Panc1 (cell line): ENCODE results near the gene IGSF5. TPM values are rescaled to one million over a fixed set of nuclear protein-coding genes. Genes with fewer than 3 reads are reported as not detected.

ENCODE experiments used
- ATAC-seq: fragments of 200-7000 bp; cut with Tn5 transposase; 2 replicates; pipeline ENCODE4 v1.9.1; 2020; ENCODE audit warnings: mild to moderate bottlenecking, moderate library complexity
- BruUV-seq: library from RNA; stranded (reverse); fragments of 400-500 nt; replicated peaks from 2 replicates; lab custom pipeline; 2021; lab: Mats Ljungman, UMichigan
- CTCF ChIA-PET: fragments of 300-600 bp; sonication (Branson Sonifier 250); formaldehyde crosslinking; loops from one replicate; lab custom pipeline; 2022; ENCODE audit warnings: antibody characterized with exemption; lab: Charles Lee
- POLR2A ChIA-PET: fragments of 300-600 bp; sonication (Branson Sonifier 250); formaldehyde crosslinking; loops from one replicate; lab custom pipeline; 2022; ENCODE audit warnings: antibody characterized with exemption; lab: Charles Lee
- DNase-seq: peaks from one replicate; pipeline ENCODE4 v3.0.0-alpha.2; 2010; ENCODE audit warnings: low read depth, low spot score
- H3K27ac ChIP-seq: 2 replicates; pipeline ENCODE4 v1.5.1; 2011; ENCODE audit warnings: mild to moderate bottlenecking, low read length, inconsistent platforms
- H3K27me3 ChIP-seq: fragments of 200-500 bp; sonication (Bioruptor generic); 2 replicates; pipeline ENCODE4 v1.6.0; 2014; ENCODE audit warnings: low read length, inconsistent platforms; ENCODE audit not compliant: control insufficient read depth, insufficient read depth
- H3K36me3 ChIP-seq: fragments of 200-500 bp; sonication (Bioruptor generic); 2 replicates; pipeline ENCODE4 v1.5.1; 2014; ENCODE audit warnings: inconsistent platforms, mild to moderate bottlenecking, low read length, moderate library complexity; ENCODE audit not compliant: control insufficient read depth, insufficient read depth
- H3K4me1 ChIP-seq: 2 replicates; pipeline ENCODE4 v1.5.1; 2011; ENCODE audit warnings: inconsistent platforms, mild to moderate bottlenecking, low read length, moderate library complexity; ENCODE audit not compliant: control insufficient read depth, insufficient read depth
- H3K4me3 ChIP-seq, 2 experiments: 2 replicates each; pipeline ENCODE4 v1.5.1; 2011 to 2012; ENCODE audit warnings: low read depth in 2 of 2, low read length in 2 of 2, mild to moderate bottlenecking in 2 of 2, inconsistent platforms in 1 of 2, moderate library complexity in 1 of 2
- H3K9me3 ChIP-seq: fragments of 200-500 bp; sonication (Bioruptor generic); 2 replicates; pipeline ENCODE4 v1.5.1; 2014; ENCODE audit warnings: low read depth, mild to moderate bottlenecking, inconsistent platforms, low read length, moderate library complexity; ENCODE audit not compliant: control insufficient read depth, insufficient read depth
- CTCF ChIP-seq: fragments of 450-650 bp; IDR thresholded peaks from 2 replicates; pipeline ENCODE4 v1.5.1; 2017; ENCODE audit warnings: mild to moderate bottlenecking
- POLR2AphosphoS5 ChIP-seq: IDR thresholded peaks from 2 replicates; pipeline ENCODE4 v1.6.1; 2012; ENCODE audit warnings: mild to moderate bottlenecking, low read depth, low read length, moderate library complexity
- REST ChIP-seq, 2 experiments: IDR thresholded peaks; 2 replicates each; pipeline ENCODE4 v1.6.1; 2011 to 2012; ENCODE audit warnings: low read depth in 2 of 2, control low read depth in 1 of 2, low read length in 1 of 2, mild to moderate bottlenecking in 1 of 2, moderate library complexity in 1 of 2; ENCODE audit not compliant: insufficient read depth in 1 of 2
- SIN3A ChIP-seq: IDR thresholded peaks from 2 replicates; pipeline ENCODE4 v1.6.1; 2012; ENCODE audit warnings: low read depth, mild to moderate bottlenecking, low read length, moderate library complexity, borderline replicate concordance; ENCODE audit not compliant: insufficient read depth
- TCF7L2 ChIP-seq: IDR thresholded peaks from 2 replicates; pipeline ENCODE4 v1.6.1; 2011; ENCODE audit warnings: mild to moderate bottlenecking, low read depth, low read length, inconsistent platforms
- in situ Hi-C: cut with HindIII; loops from 2 replicates; pipeline ENCODE4 v1.10.0; 2016; ENCODE audit warnings: low sequenced_read_pairs, low pct_unique_long_range_greater_than_20kb
- intact Hi-C: fragments of 100-400 bp; cut with micrococcal nuclease; formaldehyde crosslinking; loops from one replicate; pipeline ENCODE4 v1.10.0; 2022; ENCODE audit not compliant: unreplicated experiment
- total RNA-seq: library from RNA; stranded (reverse); gene quantifications from one replicate; pipeline ENCODE4 v1.2.1, GENCODE V29; 2021; ENCODE audit not compliant: unreplicated experiment

The IGSF5 gene
- total RNA-seq, 1 experiment from 2014 or later = not detected

GRCh38 chr21:39803393-39803792 is 58.4 kb downstream of the IGSF5 start:
- CTCF ChIA-PET = no interaction called here
- H3K4me3 ChIP-seq = no peak overlapping the region
- intact Hi-C loops = no loop called here

GRCh38 chr21:39804240-39804639 is 59.3 kb downstream of the IGSF5 start:
- Histone ChIP-seq H3K4me1 (no peaks in the 10 kb centered on the region), H3K27me3 (no peaks in the 10 kb centered on the region), H3K9me3 (no peaks in the 10 kb centered on the region), H3K4me3 (no peak overlapping the region), H3K36me3 (no peaks in the 10 kb centered on the region), H3K27ac (no peak overlapping the region)
- ChIA-PET CTCF (no interaction called here), POLR2A (no interaction called here)
- no peak for DNase-seq
- BruUV-seq = no TSS peak
- in situ Hi-C loops = no loop called here
- no peak for TF ChIP-seq CTCF
- TF ChIP-seq TCF7L2 = no peak
- TF ChIP-seq SIN3A = no peak
- no peak for TF ChIP-seq REST (IDR thresholded peaks at IDR 0.05; ENCODE audit: insufficient read depth in 1 of 2, low read depth in 2 of 2, low read length in 1 of 2)
- no peak for TF ChIP-seq POLR2AphosphoS5
- intact Hi-C loops = no loop called here
- ATAC-seq = no peak

More at GRCh38 chr21:39803393-39803792, 58.4 kb downstream of the IGSF5 start:
- H3K36me3 ChIP-seq = no peaks in the 10 kb centered on the region
- no peak for TF ChIP-seq TCF7L2
- no peak for TF ChIP-seq REST (IDR thresholded peaks at IDR 0.05; ENCODE audit: insufficient read depth in 1 of 2, low read depth in 2 of 2, low read length in 1 of 2)
- TF ChIP-seq POLR2AphosphoS5 = no peak
- TF ChIP-seq SIN3A = no peak
- no peak for TF ChIP-seq CTCF
- DNase-seq (no peak), ATAC-seq (no peak)
- no peaks in the 10 kb centered on the region for H3K4me1 ChIP-seq
- no TSS peak for BruUV-seq
- H3K9me3 ChIP-seq = no peaks in the 10 kb centered on the region
- POLR2A ChIA-PET = no interaction called here
- in situ Hi-C loops = no loop called here
- H3K27ac ChIP-seq = no peak overlapping the region
- no peaks in the 10 kb centered on the region for H3K27me3 ChIP-seq
